ENCODE data around the gene PLEKHH2.

Gene PLEKHH2

DNA sequence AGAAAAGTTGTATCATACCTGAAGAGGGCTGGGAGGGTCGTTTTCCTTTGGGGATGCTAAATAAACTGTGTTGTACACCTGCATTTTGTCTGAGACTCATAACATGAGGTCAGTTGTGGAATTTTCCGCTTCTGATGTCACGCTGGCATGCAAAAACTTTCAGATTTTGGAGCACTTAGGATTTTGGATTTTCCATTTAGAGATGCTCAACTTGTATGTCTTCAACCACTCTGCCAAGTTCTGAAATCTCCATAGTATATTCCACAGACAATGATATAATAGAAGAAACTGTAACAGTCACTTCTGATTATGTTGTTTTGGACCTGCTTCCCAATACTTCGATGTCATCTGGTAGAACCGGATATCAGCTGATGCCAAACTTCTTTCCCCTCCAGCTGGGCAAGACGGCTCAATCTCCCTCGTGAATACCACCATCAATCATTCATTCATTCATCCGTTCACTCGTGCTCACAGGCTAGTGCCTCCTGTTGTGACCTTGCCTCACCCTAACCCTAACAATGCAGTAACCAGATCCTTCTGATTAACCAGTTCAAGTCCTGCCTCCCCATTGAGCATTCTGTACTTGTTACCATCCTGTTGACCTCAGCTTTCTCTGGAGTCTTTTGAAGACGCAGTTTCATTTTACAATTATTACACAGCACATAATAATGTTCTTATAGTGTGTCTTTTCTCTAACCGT lies 5.3 kb upstream of the PLEKHH2 start:
- TF ChIP-seq TAF1 (IDR thresholded peaks at IDR 0.05; ENCODE audit: borderline replicate concordance, insufficient read depth, low read length) (no peak), FOXP2 (optimal IDR thresholded peaks at IDR 0.05; ENCODE audit: borderline replicate concordance, extremely low read depth, extremely low read length, insufficient read depth) (no peak), SIN3A (IDR thresholded peaks at IDR 0.05; ENCODE audit: borderline replicate concordance, insufficient read depth, low read length) (no peak), POLR2AphosphoS5 (IDR thresholded peaks at IDR 0.05; ENCODE audit: low read depth, low read length) (no peak), REST (IDR thresholded peaks at IDR 0.05; ENCODE audit: insufficient read depth in 1 of 2, low read depth in 2 of 2, low read length in 2 of 2) (no peak)

GRCh38 chr2:43634604-43635306 lies 2.3 kb upstream of the PLEKHH2 start:
- TF ChIP-seq FOXP2 (optimal IDR thresholded peaks at IDR 0.05; ENCODE audit: borderline replicate concordance, extremely low read depth, extremely low read length, insufficient read depth) (no peak), POLR2AphosphoS5 (IDR thresholded peaks at IDR 0.05; ENCODE audit: low read depth, low read length) (no peak), TAF1 (IDR thresholded peaks at IDR 0.05; ENCODE audit: borderline replicate concordance, insufficient read depth, low read length) (no peak), SIN3A (IDR thresholded peaks at IDR 0.05; ENCODE audit: borderline replicate concordance, insufficient read depth, low read length) (no peak), REST (IDR thresholded peaks at IDR 0.05; ENCODE audit: insufficient read depth in 1 of 2, low read depth in 2 of 2, low read length in 2 of 2) (no peak)

- TF ChIP-seq POLR2AphosphoS5 (IDR thresholded peaks at IDR 0.05; ENCODE audit: low read depth, low read length) (no peak), REST (IDR thresholded peaks at IDR 0.05; ENCODE audit: insufficient read depth in 1 of 2, low read depth in 2 of 2, low read length in 2 of 2) (no peak)
Observed at GRCh38 chr2:43636621-43637020, 439 bp upstream of the PLEKHH2 start.

DNA sequence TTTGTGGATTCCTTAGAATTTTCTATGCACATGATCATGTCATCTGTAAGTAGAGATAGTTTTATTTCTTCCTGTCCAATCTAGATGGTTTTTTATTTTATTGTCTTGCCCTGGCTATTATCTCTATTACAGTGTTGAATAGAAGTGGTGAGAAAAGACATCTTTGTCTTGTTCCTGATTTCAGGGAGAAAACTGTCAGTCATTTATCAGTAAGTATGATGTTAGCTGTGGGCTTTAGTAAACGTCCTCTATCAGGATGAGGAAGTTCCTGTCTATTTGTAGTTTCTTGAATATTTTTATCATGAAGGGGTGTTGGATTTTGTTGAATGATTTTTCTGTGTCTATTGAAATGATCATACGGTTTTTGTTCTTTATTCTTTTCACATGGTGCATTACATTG lies 5.3 kb downstream of the PLEKHH2 start:
- TF ChIP-seq REST (IDR thresholded peaks at IDR 0.05; ENCODE audit: insufficient read depth in 1 of 2, low read depth in 2 of 2, low read length in 2 of 2), result no peak
- TF ChIP-seq FOXP2 (optimal IDR thresholded peaks at IDR 0.05; ENCODE audit: borderline replicate concordance, extremely low read depth, extremely low read length, insufficient read depth), result no peak
- TF ChIP-seq POLR2AphosphoS5 (IDR thresholded peaks at IDR 0.05; ENCODE audit: low read depth, low read length), result no peak
- TF ChIP-seq TAF1 (IDR thresholded peaks at IDR 0.05; ENCODE audit: borderline replicate concordance, insufficient read depth, low read length), result no peak
- TF ChIP-seq SIN3A (IDR thresholded peaks at IDR 0.05; ENCODE audit: borderline replicate concordance, insufficient read depth, low read length), result no peak

Measured in PFSK-1 (cell line).